Fibroblast of skin of right biceps (primary cell): ENCODE results near the gene AFF3.
A peak's percentile ranks its signal among the peaks of the same experiment; 100 is the strongest.

Experiments
- DNase-seq: peaks from one replicate; pipeline ENCODE4 v3.0.0-alpha.2; 2013

Gene AFF3

GRCh38 chr2:100070078-100070477 is 72.3 kb downstream of the AFF3 start:
- peak; percentile 45 for DNase-seq

GRCh38 chr2:100068395-100068794 is 74.0 kb downstream of the AFF3 start:
- DNase-seq, result no peak

GRCh38 chr2:100067784-100068183 is 74.6 kb downstream of the AFF3 start:
- no peak for DNase-seq

GRCh38 chr2:100066856-100067255 is 75.5 kb downstream of the AFF3 start:
- no peak for DNase-seq

- no peak for DNase-seq
Observed at GRCh38 chr2:100066246-100066645, 76.1 kb downstream of the AFF3 start.

- DNase-seq, result no peak
Observed at GRCh38 chr2:100064592-100065428, 77.6 kb downstream of the AFF3 start.

GRCh38 chr2:100064165-100064564 is 78.2 kb downstream of the AFF3 start:
- no peak for DNase-seq

GRCh38 chr2:100063459-100063953 is 78.9 kb downstream of the AFF3 start:
- no peak for DNase-seq

- no peak for DNase-seq
Observed at GRCh38 chr2:100062336-100062735, 80.1 kb downstream of the AFF3 start.

GRCh38 chr2:100060875-100061274 is 81.5 kb downstream of the AFF3 start:
- no peak for DNase-seq

- no peak for DNase-seq
Observed at GRCh38 chr2:100059638-100060037, 82.8 kb downstream of the AFF3 start.

GRCh38 chr2:100057901-100058261 is 84.5 kb downstream of the AFF3 start:
- peak; percentile 77 for DNase-seq

GRCh38 chr2:100054426-100054825 is 88.0 kb downstream of the AFF3 start:
- no peak for DNase-seq

GRCh38 chr2:100053087-100053885 is 89.1 kb downstream of the AFF3 start:
- DNase-seq, result peak; percentile 46

- DNase-seq, result no peak
Observed at GRCh38 chr2:100052650-100053049, 89.7 kb downstream of the AFF3 start.

GRCh38 chr2:100051253-100051652 is 91.1 kb downstream of the AFF3 start:
- no peak for DNase-seq

- DNase-seq, result no peak
Observed at GRCh38 chr2:100050685-100051084, 91.7 kb downstream of the AFF3 start.

GRCh38 chr2:100046961-100047947 is 95.1 kb downstream of the AFF3 start:
- DNase-seq, result no peak

GRCh38 chr2:100045000-100045399 is 97.4 kb downstream of the AFF3 start:
- DNase-seq, result no peak

- DNase-seq, result no peak
Observed at GRCh38 chr2:100043891-100044255, 98.5 kb downstream of the AFF3 start.

- DNase-seq, result no peak
Observed at GRCh38 chr2:100043081-100043890, 99.1 kb downstream of the AFF3 start.

GRCh38 chr2:100042562-100042961 is 99.8 kb downstream of the AFF3 start:
- DNase-seq, result no peak
